HepG2 (cell line): ENCODE measurements around the gene QSER1. TPM values are rescaled to one million over a fixed set of nuclear protein-coding genes. Genes with fewer than 3 reads are reported as not detected.

ENCODE experiments used
- AHDC1 ChIP-seq: sonication (generic); formaldehyde crosslinking; IDR thresholded peaks from 2 replicates; pipeline ENCODE4 v1.5.1; 2020; ENCODE audit warnings: mild to moderate bottlenecking, missing genetic modification reagents, borderline replicate concordance
- BCLAF1 ChIP-seq: fragments of 450-650 bp; IDR thresholded peaks from 2 replicates; pipeline ENCODE4 v1.6.1; 2017; ENCODE audit warnings: mild to moderate bottlenecking
- FUBP1 ChIP-seq: sonication (generic); formaldehyde crosslinking; IDR thresholded peaks from 2 replicates; pipeline ENCODE4 v1.5.1; 2020; ENCODE audit warnings: missing genetic modification reagents, mild to moderate bottlenecking, borderline replicate concordance
- HNRNPK ChIP-seq: fragments of 200-400 bp; formaldehyde crosslinking; IDR thresholded peaks from 2 replicates; pipeline ENCODE4 v1.6.1; 2018; ENCODE audit warnings: low read length, low read depth, moderate library complexity, mild to moderate bottlenecking; ENCODE audit not compliant: poor library complexity, severe bottlenecking
- MXD3 ChIP-seq: IDR thresholded peaks from 2 replicates; pipeline ENCODE4 v1.6.1; 2016; ENCODE audit warnings: mild to moderate bottlenecking, missing biosample characterization, missing genetic modification reagents
- NBN ChIP-seq: fragments of 450-650 bp; conservative IDR thresholded peaks from 2 replicates; pipeline ENCODE4 v1.6.1; 2017
- NFE2L2 ChIP-seq: fragments of 150-350 bp; IDR thresholded peaks from 2 replicates; pipeline ENCODE4 v1.6.1; 2014; ENCODE audit warnings: low read length
- POLR2AphosphoS2 ChIP-seq: IDR thresholded peaks from 2 replicates; pipeline ENCODE4 v1.6.1; 2011; ENCODE audit warnings: low read depth, low read length, improper control_type of control experiment
- REXO4 ChIP-seq: sonication (generic); formaldehyde crosslinking; IDR thresholded peaks from 2 replicates; pipeline ENCODE4 v1.8.0; 2022; ENCODE audit warnings: missing genetic modification reagents, mild to moderate bottlenecking, borderline replicate concordance
- SETDB1 ChIP-seq: sonication (generic); formaldehyde crosslinking; IDR thresholded peaks from 2 replicates; pipeline ENCODE4 v1.5.1; 2020; ENCODE audit warnings: missing genetic modification reagents, mild to moderate bottlenecking, borderline replicate concordance
- ZNF136 ChIP-seq: sonication (generic); formaldehyde crosslinking; IDR thresholded peaks from 2 replicates; pipeline ENCODE4 v1.8.1; 2022; ENCODE audit warnings: low read depth, mild to moderate bottlenecking, moderate library complexity, missing genetic modification reagents
- ZNF276 ChIP-seq: sonication (generic); formaldehyde crosslinking; IDR thresholded peaks from 2 replicates; pipeline ENCODE4 v1.4.0; 2020; ENCODE audit warnings: mild to moderate bottlenecking, low read depth, missing genetic modification reagents
- ZNF720 ChIP-seq: sonication (generic); formaldehyde crosslinking; IDR thresholded peaks from 2 replicates; pipeline ENCODE4 v1.4.0; 2020; ENCODE audit warnings: missing genetic modification reagents
- ZNF740 ChIP-seq: sonication (generic); formaldehyde crosslinking; IDR thresholded peaks from 2 replicates; pipeline ENCODE4 v1.4.0; 2020; ENCODE audit warnings: missing genetic modification reagents
- ZNF780A ChIP-seq: sonication (generic); formaldehyde crosslinking; IDR thresholded peaks from 2 replicates; pipeline ENCODE4 v1.8.0; 2022; ENCODE audit warnings: mild to moderate bottlenecking, missing genetic modification reagents, moderate library complexity
- polyA plus RNA-seq, 8 experiments: library from polyadenylated mRNA; depleted of rRNA in 3 of 8; stranded (reverse) in 7 of 8; unstranded in 1 of 8; fragments of >200 nt; fragmentation: Illumina TruSeq in 4 of 8; extraction: Trizol in 4 of 8; gene quantifications; 2 replicates each; pipeline versions ENCODE4 v1.2.1 to v1.2.3, GENCODE V29; 2011 to 2016; ENCODE audit warnings: low read depth in 4 of 8, missing spikeins in 1 of 8, mixed read lengths in 1 of 8; ENCODE audit not compliant: insufficient read depth in 1 of 8
- total RNA-seq, 5 experiments: library from RNA; depleted of rRNA; stranded (reverse); fragments of >200 nt; fragmentation: Illumina TruSeq; extraction: Trizol; gene quantifications; 2 replicates each; pipeline ENCODE4 v1.2.3, GENCODE V29; 2016; ENCODE audit warnings: low read depth in 1 of 5

QSER1 gene
- total and polyA plus RNA-seq, 2 of the 13 experiments (the other 11 are each of a cell fraction or from before 2014, with no cell fraction given) = 8.9 to 17.3 TPM

- no peak for TF ChIP-seq AHDC1 (CRISPR knock-in tag)
- TF ChIP-seq ZNF276 = no peak
- TF ChIP-seq SETDB1 (CRISPR knock-in tag) = no peak
- peak; percentile 71 for TF ChIP-seq MXD3
- no peak for TF ChIP-seq POLR2AphosphoS2
- no peak for TF ChIP-seq NBN
- TF ChIP-seq HNRNPK = no peak
- no peak for TF ChIP-seq FUBP1
- no peak for TF ChIP-seq NFE2L2
- TF ChIP-seq ZNF136 (CRISPR knock-in tag) = no peak
- TF ChIP-seq ZNF780A (CRISPR knock-in tag) = no peak
- TF ChIP-seq ZNF740 (CRISPR knock-in tag) = 0 out of 2 replicates have a peak, but pooled peaks have one; percentile 40
- no peak for TF ChIP-seq REXO4 (CRISPR knock-in tag)
- TF ChIP-seq BCLAF1 = no peak
- TF ChIP-seq ZNF720 (CRISPR knock-in tag) = no peak
Measured at GRCh38 chr11:32892355-32893092, at the start of gene QSER1 (continued).
